Epidermal melanocyte (primary cell): ENCODE results near the gene MEAF6.

Experiments
- DNase-seq: peaks from one replicate; pipeline ENCODE4 v3.0.0; 2011; ENCODE audit warnings: low spot score; ENCODE audit not compliant: insufficient read length

MEAF6 gene

DNA sequence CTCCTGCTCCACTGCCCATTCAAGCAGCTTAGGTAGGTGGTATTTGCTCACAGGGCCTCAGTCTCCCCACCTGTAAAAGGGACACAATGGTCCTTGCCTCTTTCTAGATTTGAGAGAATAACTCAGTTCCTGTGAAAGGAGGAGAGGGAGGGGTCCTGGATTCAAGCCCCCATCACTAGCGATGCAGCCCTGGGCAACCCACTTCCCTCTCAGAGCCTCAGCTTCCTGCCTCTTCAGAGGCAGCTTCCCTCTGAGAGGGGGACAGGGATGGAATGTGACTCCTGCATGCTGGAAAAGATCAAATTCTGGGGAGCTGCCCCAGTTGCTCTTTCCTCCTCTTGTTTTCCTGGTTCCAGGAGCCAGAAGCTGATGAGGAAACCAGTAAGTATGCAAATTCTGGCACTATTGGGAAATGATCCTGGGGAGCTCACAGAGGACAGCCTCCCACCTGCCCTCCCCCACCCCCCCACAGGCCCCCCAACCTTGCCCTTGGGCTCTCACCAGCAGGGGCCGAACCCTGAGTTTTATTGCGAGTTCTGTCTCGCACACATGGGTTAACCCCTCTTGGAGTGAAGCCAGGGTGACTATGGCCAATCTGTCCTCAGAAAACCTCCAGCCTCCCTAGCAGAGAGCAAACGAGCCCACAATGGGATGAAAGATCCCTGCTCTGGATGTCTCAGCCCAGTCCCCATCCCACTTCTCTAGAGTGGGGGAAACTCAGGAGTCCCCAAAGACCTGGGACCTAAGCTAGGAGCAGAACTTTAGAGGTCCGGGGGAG is 28.5 kb downstream of the MEAF6 start:
- no peak for DNase-seq

DNA sequence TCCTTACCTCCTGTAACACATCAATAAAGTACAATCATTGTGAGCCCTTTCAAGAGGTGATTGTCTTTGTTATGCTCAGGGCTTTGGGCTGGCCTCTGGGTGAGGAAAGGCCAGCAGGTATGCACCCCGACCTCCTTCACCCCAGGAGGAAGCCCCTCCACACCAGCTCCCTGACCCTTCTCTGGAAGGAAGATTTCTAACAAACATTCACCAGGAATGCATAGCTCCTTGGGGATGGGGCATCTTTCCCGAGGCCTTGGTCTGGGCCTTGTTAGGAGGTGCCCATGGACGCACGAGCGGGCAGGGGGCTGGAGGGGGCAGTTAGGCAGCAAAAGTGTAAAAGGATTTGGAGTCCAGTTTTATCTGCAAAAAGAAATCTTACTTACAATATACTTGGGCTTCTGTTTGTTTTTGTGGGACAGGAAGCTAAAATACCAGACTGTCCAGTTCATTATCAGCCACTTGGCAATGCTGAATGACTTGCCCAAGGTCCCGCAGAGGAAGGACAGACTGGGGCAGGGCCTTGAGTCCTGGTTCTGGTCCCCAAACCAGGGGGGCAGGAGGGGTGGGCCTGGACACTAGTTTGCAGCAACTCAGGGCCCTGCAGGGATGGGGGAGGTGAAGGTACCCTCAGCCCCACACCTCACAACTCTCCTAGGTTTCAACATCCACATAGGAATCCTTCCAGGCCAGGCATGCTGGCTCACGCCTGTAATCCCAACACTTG is 30.1 kb downstream of the MEAF6 start:
- no peak for DNase-seq

DNA sequence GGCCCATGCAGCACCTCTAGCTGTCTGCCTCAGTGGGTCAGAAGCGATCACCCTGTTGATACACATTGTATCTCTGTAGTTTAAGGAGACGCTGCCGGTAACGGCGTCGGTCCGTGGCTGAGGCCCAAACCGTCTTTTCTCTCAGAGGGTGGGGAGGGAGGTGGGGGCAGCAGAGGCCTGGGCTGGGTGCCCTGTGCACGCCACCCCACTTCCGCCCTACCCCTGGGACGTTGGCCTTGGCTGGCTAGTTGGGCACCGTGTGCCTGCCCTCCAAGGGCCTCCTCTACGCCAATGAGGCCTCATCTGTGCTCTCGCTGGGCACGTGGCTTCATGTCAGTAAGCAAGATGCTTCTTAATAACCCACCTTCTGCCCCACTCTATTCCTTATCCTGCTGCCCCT is 30.8 kb downstream of the MEAF6 start:
- no peak for DNase-seq

DNA sequence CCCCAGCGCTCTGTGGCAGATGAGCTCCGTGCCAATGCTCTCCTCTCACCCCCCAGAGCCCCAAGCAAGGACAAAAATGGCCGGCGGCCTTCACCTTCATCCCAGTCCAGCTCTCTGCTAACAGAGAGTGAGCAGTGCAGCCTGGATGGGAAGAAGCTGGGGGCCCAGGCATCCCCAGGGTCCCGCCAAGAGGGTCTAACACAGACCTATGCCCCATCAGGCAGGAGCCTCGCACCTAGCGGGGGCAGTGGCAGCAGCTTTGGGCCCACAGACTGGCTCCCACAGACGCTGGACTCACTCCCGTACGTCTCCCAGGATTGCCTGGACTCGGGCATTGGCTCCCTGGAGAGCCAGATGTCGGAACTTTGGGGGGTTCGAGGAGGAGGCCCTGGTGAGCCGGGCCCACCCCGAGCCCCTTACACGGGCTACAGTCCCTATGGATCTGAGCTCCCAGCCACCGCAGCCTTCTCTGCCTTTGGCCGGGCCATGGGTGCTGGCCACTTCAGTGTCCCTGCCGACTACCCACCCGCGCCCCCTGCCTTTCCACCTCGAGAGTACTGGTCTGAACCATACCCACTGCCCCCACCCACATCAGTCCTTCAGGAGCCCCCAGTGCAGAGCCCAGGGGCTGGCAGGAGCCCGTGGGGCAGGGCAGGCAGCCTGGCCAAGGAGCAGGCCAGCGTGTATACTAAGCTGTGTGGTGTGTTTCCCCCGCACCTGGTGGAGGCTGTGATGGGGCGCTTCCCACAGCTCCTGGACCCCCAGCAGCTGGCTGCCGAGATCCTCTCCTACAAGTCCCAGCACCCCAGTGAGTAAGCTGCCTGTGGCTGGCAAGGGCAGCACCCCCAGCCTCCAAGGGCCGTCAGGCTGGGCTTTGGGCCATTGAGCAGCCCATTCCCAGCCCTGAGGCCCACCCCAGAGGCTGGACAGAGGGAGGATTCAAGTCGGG is 31.5 kb downstream of the MEAF6 start:
- no peak for DNase-seq

DNA sequence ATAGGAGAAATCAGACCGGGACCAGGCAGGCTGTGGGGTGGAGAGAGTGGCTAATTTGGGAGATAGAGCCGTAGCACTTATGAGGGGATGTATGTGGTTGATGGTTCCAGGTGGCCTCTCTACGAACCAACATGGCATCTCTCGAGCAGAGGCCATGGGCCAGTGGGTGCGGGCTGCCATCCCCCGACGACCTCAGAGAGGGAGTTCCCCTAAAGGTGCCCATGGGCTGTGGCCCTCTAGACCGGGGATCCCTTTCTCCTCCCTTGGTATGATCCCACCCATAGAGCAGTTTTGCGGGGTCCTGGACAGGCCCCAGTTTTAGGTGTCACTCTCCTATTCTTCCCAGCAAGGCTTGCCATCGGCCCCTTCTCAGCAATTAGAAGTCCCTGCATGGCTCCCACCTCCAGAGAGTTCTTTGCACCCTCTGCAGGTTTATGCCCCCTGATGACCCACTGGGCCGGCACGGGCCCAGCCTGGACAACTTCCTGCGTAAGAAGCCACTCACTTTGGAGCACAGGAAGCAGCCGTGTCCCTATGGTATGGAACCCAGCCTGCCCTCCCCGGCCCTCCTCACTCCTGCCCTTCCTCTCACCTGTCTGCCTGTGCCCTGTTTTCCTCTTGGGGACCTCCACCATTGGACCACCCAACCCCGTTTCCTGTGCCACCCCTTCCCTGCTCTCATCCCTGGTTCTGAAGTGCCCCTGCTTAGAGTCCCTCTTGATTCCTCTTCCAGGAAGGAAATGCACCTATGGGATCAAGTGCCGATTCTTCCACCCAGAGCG is 32.4 kb downstream of the MEAF6 start:
- DNase-seq = no peak

DNA sequence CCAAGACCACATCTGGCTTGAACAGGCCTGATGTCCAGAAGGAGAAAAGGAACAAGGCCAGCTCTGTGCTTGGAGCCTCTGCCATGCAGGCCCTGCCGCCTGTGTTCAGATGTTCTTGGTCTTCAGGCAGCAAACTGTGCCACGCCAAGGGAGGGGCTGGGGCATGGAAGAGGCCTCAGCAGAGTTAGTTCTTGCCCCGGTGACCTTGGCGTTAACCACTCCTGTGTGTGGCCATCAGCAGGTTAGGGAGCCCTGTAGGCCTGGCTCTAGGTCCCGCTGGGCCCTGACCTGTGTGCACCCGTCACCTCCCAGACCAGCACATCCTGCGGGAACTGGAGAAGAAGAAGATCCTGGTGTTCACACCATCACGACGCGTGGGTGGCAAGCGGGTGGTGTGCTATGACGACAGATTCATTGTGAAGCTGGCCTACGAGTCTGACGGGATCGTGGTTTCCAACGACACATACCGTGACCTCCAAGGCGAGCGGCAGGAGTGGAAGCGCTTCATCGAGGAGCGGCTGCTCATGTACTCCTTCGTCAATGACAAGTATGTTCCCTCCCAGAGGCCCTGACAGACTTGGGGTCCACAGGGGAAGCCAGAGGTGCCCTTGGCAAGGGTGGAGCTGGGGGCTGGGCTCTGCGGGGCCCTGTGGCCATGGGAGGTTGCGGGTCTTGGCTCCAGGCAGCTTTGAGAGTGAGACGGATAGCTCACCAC is 33.1 kb downstream of the MEAF6 start:
- DNase-seq = no peak

DNA sequence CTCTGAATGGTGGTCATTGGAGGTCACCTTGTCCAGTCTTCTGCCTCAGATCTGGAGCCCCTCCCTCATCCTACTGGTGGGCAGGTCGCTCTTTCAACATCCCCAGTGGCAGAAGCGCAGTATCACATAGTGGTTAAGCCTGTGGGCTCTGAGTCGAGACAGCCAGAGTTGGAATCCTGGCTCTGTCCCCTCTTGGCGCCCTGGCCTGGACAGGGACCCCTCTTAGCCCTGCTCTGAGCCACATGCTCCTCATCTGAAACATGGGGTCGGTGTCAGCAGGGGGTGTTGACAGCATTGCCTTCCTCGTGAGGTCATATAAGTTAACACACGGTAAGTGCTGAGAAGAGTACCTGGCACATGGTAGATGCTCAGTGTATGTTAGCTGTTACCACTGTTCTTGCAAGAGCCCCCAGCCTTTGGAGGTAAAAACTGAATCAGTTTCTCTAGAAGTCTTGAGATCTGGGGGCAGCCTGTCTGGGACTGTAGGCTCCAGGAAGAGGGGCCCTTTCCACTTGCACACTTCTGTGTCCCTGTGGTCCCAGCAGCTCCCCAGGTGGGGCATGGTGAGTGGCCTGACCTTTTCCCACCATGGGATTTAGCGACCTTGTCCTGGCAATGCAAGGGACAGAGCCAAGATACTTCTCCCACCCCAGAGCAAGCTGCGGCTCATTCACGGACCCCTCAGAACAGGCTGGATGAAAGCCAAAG is 33.8 kb downstream of the MEAF6 start:
- DNase-seq = no peak

DNA sequence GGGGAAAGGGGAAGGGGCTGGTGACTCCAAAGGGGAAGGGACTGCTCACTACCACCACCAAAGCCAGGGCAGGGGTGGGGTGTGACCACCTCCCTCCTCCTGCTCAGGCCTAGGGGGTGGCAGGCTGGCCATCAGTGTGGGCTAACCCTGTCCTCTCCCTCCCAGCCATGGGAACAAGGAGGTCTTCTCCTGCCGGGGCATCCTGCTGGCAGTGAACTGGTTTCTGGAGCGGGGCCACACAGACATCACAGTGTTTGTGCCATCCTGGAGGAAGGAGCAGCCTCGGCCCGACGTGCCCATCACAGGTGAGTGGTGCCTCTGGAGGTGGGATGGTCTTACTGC is 34.5 kb downstream of the MEAF6 start:
- no peak for DNase-seq

DNA sequence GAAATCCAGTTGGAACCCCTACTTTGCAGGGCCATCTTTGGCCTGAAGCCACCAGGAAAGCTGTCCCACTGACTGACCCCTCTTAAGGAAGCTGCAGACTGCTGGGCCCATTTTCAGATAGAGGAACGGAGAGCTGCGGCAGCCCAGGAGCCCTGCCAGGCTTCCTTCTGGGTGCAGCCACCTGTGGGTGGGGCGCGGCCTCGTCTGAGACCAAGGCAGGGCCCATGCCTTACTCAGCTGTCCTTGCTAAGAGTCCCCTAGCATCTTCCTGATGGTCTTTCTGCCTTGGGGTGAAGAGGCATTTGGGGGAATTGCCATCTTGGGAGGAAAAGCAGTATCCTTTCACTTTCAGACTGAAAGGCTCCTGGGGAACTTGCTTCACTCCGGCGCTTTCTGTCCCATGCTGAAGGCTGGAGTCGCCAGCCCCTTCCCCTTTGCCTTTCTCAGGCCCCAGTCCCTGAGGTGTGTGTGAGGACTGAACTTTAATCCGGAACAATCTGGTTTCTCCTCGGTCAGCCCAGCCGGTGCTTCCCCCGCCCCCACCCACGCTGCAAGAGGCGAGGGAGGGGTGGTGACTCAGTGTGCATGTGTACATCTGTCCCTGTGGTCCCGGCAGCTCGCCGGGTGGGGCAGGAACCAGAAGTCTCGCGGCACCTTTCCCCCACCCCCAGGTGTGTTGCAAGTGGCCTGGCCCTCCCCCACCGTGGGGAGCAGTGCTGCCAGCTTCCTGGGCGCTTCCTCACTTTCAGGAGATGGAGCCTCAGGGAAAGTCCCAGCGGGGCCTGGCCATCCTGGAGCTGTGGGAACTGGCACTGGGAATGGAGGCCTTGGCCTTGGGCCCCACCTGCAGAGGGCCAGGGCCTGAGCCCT is 35.1 kb downstream of the MEAF6 start:
- no peak for DNase-seq

DNA sequence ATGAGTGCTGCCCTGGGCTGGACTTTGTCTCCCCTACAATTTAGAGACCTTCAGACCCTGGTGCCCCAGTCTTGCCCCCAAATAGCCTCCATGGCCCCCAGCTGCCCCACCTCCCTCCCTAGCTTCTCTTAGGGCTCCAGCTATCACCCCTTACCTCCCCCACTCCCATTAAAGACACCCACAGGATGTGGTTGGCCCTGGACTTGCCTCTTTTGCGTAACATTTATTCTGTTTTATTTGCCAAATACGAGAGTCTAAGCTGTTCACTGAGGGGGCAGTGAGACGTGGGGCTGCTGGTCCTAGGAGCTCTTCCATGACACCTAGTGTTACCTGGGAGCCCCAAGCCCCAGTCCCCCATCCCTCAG is 35.7 kb downstream of the MEAF6 start:
- DNase-seq = no peak

DNA sequence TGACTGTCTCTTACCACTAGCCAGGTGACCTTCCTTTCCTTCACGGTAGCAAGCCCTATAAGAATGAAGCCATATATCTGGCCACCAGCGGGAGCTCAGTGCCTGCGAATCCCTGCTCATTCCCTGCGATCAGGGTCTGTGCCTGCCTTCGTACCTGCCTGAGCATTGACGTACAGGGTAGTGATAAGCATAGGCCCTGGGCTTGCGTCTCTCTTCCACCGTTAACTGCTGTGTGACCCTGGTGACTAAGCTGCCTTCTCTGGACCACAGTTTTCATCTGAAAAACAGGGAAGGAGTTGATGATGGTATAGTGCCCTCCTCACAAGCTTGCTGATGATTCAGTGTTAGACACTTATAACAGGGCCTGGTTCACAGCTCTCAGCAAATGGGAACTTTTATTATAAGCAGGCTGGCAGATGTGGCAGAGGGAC is 36.1 kb downstream of the MEAF6 start:
- no peak for DNase-seq

DNA sequence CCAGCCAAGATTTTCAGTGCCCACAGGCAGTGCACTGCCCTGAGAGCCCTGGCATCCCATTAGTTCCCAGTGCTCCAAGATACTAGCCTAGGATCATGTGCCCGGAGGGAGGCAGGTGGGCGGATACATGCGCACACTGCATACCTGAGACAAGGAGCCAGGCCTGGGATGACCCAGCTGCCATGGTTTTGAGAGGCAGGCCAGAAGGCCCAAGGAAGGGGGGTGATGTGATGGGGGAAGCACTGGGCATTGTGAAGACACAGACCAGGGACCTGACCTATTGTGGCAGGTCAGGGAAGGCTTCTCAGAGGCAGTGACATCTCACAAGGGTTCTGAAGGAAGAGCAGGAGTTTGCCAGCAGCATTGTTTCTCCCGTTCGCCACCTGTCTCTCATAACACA is 36.6 kb downstream of the MEAF6 start:
- DNase-seq = no peak

DNA sequence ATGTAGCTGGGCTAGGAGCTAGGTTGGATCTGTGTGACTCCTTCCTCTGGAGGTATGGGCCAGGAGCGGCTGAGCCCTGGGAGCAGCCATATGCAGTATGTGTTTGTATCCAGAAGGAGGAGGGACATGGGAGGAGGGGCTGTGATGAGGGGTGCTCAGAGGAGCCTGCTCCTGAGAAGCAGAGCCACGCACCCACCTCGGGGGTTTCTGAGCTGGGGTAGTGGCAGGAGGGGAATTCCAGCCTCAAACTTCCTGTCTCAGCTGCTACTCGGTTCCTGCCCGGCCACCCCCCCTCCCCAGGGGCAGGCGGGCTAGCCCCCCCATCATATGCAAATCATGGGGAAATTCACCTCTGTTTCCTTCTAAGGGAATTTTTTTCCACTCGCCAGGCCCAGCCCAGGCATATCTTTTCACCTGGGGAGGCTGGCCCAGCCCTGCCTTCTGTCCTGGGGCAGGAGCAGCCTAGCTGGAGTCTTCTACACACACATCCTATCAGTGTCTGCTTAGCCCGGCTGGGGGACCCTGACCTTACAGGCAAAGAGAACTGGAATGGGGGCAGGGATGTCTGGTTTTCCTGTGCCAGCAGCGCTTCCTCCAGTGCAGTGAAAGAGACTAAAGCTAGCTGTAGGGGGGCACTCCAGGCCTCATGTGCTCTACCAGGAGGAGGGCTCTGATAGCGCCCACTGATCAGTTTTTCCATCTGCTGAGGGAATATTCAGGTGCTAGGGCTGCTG is 37.2 kb downstream of the MEAF6 start:
- DNase-seq = no peak

DNA sequence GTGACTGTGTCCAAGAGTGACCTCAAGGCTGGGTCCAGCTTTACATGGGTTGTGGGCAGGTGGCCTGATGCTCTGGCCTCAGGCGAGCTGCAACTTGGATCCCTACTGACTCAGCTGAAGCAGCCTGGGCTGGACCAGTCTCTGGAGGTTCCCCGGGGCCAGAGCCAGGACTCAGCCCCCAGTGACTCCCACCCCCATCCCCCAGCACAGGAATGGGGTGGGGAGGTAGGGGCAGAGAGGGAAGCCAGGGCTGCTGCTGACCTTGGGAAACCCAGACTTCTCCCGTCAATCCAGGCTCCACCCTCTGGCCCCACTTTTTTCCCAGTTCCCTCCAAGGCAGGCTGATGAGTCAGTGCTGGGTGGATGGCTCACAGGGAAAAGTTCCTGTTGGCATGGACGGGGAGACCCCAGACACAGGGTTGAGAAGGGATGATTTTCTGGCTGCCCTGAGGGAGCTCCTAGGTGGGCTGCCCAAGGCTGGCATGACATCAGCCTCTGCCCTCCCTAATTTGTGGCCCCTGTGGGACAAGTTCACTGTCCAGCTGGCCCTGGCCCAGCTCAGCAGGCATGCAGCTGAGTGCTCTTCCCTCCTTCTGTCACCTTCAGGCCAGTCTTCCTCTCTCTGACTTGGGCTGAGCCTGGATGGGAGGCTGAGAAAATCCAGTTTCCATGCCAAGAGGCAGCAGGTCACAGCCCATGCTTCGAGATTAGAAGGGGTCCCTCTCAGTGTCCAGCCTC is 37.9 kb downstream of the MEAF6 start:
- DNase-seq = peak; percentile 56

DNA sequence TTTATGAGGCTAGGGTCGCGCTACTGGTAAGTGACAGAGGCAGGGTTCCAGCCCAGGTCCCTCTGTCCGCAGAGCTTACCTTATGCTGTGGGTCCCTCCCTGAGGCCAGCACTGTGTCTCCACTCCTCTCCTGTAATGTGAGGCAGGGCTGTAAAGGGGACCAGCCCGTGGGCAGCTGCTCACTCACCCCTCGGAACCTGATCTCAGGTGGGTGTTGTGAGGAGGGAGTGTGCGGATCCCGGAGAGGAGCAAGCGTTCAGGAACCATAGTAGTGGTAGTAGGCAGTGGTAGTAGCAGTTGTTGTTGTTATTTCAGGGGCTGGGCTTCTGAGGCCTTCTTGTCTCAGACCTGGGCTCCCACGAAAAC is 38.5 kb downstream of the MEAF6 start:
- no peak for DNase-seq

DNA sequence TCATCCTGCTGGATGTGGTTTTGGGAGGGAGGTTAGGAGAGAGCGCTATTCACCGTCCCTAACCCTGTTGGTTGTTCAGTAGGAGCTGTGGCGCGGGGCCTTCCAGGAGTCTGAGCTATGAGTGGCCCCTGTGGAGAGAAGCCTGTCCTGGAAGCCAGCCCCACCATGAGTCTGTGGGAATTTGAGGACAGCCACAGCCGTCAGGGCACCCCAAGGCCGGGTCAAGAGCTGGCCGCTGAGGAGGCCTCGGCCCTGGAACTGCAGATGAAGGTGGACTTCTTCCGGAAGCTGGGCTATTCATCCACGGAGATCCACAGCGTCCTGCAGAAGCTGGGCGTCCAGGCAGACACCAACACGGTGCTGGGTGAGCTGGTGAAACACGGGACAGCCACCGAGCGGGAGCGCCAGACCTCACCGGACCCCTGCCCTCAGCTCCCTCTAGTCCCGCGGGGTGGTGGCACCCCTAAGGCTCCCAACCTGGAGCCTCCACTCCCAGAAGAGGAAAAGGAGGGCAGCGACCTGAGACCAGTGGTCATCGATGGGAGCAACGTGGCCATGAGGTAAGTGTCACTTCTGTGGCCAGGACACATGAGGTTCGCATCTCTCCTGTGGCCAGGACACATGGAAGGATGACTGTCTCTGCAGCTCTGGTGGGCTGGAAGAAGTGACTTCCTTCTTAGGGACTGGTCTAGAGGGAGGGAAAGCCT is 39.0 kb downstream of the MEAF6 start:
- DNase-seq = no peak
